Measurements from ENCODE around the gene UNC80.

The UNC80 gene

DNA sequence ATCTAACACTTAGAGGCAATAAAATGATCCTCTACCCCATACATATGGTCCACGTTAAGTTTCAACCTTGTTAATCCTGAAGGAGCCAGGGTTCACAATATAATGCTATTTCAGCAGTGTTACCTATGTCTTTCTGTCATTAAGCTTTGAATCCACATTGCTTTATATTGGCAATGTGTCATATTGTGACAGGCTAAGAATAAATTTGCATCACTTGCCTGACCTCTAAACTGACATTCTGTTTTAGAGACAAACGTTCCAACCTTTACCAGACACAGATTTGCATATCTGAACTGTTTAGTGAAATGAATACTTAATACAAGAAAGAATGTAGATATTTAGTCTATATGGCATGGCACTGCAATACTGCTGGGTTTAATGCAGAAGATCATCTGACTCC lies 98.4 kb downstream of the UNC80 start:
- H3K27ac ChIP-seq (ENCODE audit: low read depth, low read length), result no peak overlapping the region

DNA sequence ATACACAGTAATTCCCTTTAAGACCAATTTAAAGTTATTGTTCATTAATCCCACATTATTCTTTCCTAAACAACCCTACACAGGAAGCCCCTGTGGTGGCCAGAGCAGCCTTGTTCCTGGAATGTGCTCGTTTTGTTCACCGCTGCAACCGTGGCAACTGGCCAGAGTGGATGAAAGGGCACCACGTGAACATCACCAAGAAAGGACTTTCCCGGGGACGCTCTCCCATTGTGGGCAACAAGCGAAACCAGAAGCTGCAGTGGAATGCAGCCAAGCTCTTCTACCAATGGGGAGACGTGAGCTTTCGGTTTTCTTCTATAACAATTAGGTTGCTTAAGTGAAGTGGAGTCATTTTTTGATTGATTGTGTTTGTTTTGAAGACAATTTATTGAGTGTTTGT lies 101.0 kb downstream of the UNC80 start:
- Histone ChIP-seq H3K36me3 (ENCODE audit: insufficient read depth, low read length) (no peaks in the 10 kb centered on the region), H3K9me3 (ENCODE audit: low read length) (no peaks in the 10 kb centered on the region), H3K27me3 (ENCODE audit: control insufficient read depth in 1 of 2, insufficient read depth in 2 of 2, low read length in 2 of 2) (no peaks in the 10 kb centered on the region), H3K9ac (ENCODE audit: low read length) (no peak overlapping the region), H3K4me1 (ENCODE audit: insufficient read depth, low read length) (no peaks in the 10 kb centered on the region), H3K27ac (ENCODE audit: low read depth, low read length) (no peak overlapping the region), H3K4me3 (ENCODE audit: low read depth in 1 of 2, low read length in 2 of 2) (no peak overlapping the region)

More for the DNA sequence above, 98.4 kb downstream of the UNC80 start:
- H3K9me3 ChIP-seq (ENCODE audit: low read length), result no peaks in the 10 kb centered on the region
- H3K27me3 ChIP-seq (ENCODE audit: control insufficient read depth in 1 of 2, insufficient read depth in 2 of 2, low read length in 2 of 2), result no peaks in the 10 kb centered on the region
- H3K9ac ChIP-seq (ENCODE audit: low read length), result no peak overlapping the region
- no peaks in the 10 kb centered on the region for H3K4me1 ChIP-seq (ENCODE audit: insufficient read depth, low read length)
- no peak overlapping the region for H3K4me3 ChIP-seq (ENCODE audit: low read depth in 1 of 2, low read length in 2 of 2)
- no peaks in the 10 kb centered on the region for H3K36me3 ChIP-seq (ENCODE audit: insufficient read depth, low read length)

DNA sequence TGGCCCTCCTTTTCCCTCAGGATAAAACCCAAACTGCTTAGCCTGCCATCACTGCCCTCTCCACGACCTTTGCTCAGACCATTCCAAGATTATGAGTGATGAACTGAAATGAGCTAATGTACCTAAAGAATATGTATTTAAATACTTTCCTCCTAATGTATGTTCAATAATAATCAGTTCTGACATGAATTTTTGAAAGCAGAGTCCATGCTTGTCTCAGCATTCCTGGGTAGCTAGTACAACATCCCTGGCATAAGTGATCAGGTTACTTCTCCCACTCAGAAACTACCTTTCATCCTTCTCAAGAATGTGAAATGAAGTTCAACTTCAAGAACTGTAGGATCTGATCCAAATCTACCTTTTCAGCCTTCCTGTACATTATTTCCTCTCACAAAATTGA lies 103.6 kb downstream of the UNC80 start:
- H3K9me3 ChIP-seq (ENCODE audit: low read length), result no peaks in the 10 kb centered on the region
- H3K27ac ChIP-seq (ENCODE audit: low read depth, low read length), result no peak overlapping the region
- H3K9ac ChIP-seq (ENCODE audit: low read length), result no peak overlapping the region
- no peak overlapping the region for H3K4me3 ChIP-seq (ENCODE audit: low read depth in 1 of 2, low read length in 2 of 2)
- no peaks in the 10 kb centered on the region for H3K4me1 ChIP-seq (ENCODE audit: insufficient read depth, low read length)
- no peaks in the 10 kb centered on the region for H3K36me3 ChIP-seq (ENCODE audit: insufficient read depth, low read length)
- no peaks in the 10 kb centered on the region for H3K27me3 ChIP-seq (ENCODE audit: control insufficient read depth in 1 of 2, insufficient read depth in 2 of 2, low read length in 2 of 2)

DNA sequence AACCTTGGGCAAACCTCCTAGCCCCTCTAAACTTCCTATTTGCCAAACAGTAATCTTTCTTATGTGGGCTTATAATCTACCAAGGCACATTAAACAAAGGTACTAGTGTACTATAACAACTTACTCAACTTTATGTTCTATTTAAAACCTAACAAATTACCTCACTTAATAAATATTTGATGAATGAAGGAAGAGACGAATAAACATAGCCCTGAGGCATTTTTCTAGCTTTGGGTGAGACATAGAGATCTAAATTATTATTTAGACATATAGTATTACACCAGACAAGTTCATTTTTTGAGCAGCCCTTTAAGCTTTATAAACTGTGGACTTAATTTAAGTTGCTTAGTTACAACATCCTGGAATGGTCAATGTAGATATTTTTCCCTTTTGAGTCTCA lies 104.6 kb downstream of the UNC80 start:
- Histone ChIP-seq H3K27me3 (ENCODE audit: control insufficient read depth in 1 of 2, insufficient read depth in 2 of 2, low read length in 2 of 2) (no peaks in the 10 kb centered on the region), H3K4me3 (ENCODE audit: low read depth in 1 of 2, low read length in 2 of 2) (no peak overlapping the region), H3K4me1 (ENCODE audit: insufficient read depth, low read length) (no peaks in the 10 kb centered on the region), H3K27ac (ENCODE audit: low read depth, low read length) (no peak overlapping the region), H3K36me3 (ENCODE audit: insufficient read depth, low read length) (no peaks in the 10 kb centered on the region), H3K9me3 (ENCODE audit: low read length) (no peaks in the 10 kb centered on the region), H3K9ac (ENCODE audit: low read length) (no peak overlapping the region)

DNA sequence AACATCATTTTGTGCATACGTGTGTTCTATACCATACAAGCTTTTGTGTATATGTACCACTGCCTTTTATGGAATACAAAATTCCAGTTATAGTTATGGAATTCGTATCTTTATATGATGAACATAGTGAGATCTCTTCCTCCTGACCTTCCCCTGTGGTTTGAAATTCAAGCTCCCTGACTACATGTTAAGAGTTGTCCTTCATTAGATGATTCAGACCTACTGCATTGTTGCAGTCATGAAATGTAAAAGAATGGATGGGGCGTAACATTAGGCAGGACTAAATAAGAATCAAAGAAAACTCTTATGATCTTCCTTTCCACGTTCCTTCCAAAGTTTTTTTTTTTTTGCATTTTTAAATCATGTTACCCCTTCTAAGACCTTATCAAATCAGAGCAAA lies 107.1 kb downstream of the UNC80 start:
- Histone ChIP-seq H3K4me1 (ENCODE audit: insufficient read depth, low read length) (no peaks in the 10 kb centered on the region), H3K27ac (ENCODE audit: low read depth, low read length) (no peak overlapping the region), H3K27me3 (ENCODE audit: control insufficient read depth in 1 of 2, insufficient read depth in 2 of 2, low read length in 2 of 2) (no peaks in the 10 kb centered on the region), H3K36me3 (ENCODE audit: insufficient read depth, low read length) (no peaks in the 10 kb centered on the region), H3K9me3 (ENCODE audit: low read length) (no peaks in the 10 kb centered on the region), H3K4me3 (ENCODE audit: low read depth in 1 of 2, low read length in 2 of 2) (no peak overlapping the region), H3K9ac (ENCODE audit: low read length) (no peak overlapping the region)

DNA sequence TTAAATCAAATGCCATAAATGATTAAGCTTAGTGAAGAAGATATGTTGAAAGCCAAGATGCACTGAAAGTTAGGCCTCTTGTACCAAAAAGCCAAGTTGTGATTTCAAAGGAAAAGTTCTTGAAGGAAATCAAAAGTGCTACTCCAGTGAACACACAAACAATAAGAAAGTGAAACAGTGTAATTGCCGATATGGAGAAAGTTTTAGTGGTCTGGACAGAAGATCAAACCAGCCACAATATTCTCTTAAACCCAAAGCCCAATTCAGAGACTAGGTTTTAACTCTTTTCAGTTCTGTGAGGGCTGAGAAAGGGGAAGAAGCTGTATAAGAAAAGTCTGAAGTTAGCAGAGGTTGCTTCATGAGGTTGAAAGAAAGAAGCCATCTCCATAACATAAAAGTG lies 129.0 kb downstream of the UNC80 start:
- Histone ChIP-seq H3K9ac (ENCODE audit: low read length) (no peak overlapping the region), H3K27me3 (ENCODE audit: control insufficient read depth in 1 of 2, insufficient read depth in 2 of 2, low read length in 2 of 2) (no peaks in the 10 kb centered on the region), H3K4me3 (ENCODE audit: low read depth in 1 of 2, low read length in 2 of 2) (no peak overlapping the region), H3K4me1 (ENCODE audit: insufficient read depth, low read length) (no peaks in the 10 kb centered on the region), H3K36me3 (ENCODE audit: insufficient read depth, low read length) (no peaks in the 10 kb centered on the region), H3K27ac (ENCODE audit: low read depth, low read length) (no peak overlapping the region), H3K9me3 (ENCODE audit: low read length) (peaks cover 3% of the 10 kb centered on the region)

DNA sequence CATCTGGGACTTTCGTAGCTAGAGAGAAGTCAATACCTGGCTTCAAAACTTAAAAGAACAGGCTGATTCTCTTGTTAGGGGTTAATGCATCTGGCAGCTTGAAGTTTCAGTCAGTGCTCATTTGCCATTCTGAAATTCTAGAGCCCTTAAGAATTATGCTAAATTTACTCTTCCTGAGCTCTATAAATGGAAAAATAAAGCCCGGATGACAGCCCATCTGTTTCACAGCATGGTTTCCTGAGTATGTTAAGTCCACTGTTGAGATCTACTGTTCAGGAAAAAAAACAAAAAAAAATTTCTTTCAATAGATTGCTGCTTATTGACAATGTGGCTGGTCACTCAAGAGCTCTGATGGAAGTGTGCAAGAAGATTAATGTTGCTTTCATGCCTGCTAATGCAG lies 129.5 kb downstream of the UNC80 start:
- no peaks in the 10 kb centered on the region for H3K27me3 ChIP-seq (ENCODE audit: control insufficient read depth in 1 of 2, insufficient read depth in 2 of 2, low read length in 2 of 2)
- no peaks in the 10 kb centered on the region for H3K36me3 ChIP-seq (ENCODE audit: insufficient read depth, low read length)
- peaks cover 3% of the 10 kb centered on the region for H3K9me3 ChIP-seq (ENCODE audit: low read length)
- H3K4me1 ChIP-seq (ENCODE audit: insufficient read depth, low read length), result no peaks in the 10 kb centered on the region
- no peak overlapping the region for H3K9ac ChIP-seq (ENCODE audit: low read length)
- no peak overlapping the region for H3K27ac ChIP-seq (ENCODE audit: low read depth, low read length)
- no peak overlapping the region for H3K4me3 ChIP-seq (ENCODE audit: low read depth in 1 of 2, low read length in 2 of 2)

DNA sequence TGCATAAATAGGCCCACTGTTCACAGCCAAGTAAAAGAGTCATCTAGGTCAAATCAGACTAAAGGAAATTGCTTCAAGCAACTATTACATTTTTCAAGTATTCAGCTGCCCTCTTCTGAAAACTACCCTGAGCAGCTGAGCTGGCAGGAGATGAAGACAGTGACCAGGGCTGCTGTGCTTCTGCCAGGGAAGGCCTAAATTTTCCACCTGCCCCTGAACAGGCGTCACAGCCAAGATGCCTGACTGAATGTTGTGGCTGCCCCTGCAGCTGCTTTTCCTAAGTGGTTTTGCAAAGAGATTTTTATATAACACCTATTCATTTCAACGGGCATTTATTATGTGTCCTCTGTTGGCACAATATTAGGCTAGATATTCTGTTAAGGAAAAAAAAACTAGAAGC lies 134.1 kb downstream of the UNC80 start:
- no peaks in the 10 kb centered on the region for H3K36me3 ChIP-seq (ENCODE audit: insufficient read depth, low read length)
- H3K27me3 ChIP-seq (ENCODE audit: control insufficient read depth in 1 of 2, insufficient read depth in 2 of 2, low read length in 2 of 2), result no peaks in the 10 kb centered on the region
- H3K27ac ChIP-seq (ENCODE audit: low read depth, low read length), result no peak overlapping the region
- H3K4me3 ChIP-seq (ENCODE audit: low read depth in 1 of 2, low read length in 2 of 2), result no peak overlapping the region
- H3K9ac ChIP-seq (ENCODE audit: low read length), result no peak overlapping the region
- no peaks in the 10 kb centered on the region for H3K4me1 ChIP-seq (ENCODE audit: insufficient read depth, low read length)
- peaks cover 3% of the 10 kb centered on the region for H3K9me3 ChIP-seq (ENCODE audit: low read length)

DNA sequence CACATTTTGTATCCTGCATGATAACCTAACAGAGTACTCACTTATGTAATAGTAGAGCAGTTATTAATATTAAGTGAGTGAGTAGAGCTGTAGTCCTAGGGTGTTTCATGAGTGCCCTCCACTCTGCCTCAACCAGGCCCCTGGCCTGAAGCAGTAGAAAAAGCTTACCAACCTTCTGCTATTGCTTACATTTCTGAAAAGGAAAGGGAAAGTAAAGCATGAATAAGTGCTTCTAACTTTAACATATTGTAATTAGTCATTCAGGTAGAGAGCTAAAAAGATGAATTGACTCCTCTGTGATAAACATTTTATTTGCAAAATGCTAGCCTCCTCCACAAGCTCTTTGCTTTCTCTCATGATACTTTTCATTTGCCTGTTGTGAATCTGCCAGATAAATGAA lies 136.1 kb downstream of the UNC80 start:
- H3K27me3 ChIP-seq (ENCODE audit: control insufficient read depth in 1 of 2, insufficient read depth in 2 of 2, low read length in 2 of 2), result no peaks in the 10 kb centered on the region
- no peak overlapping the region for H3K4me3 ChIP-seq (ENCODE audit: low read depth in 1 of 2, low read length in 2 of 2)
- peaks cover 3% of the 10 kb centered on the region for H3K9me3 ChIP-seq (ENCODE audit: low read length)
- H3K27ac ChIP-seq (ENCODE audit: low read depth, low read length), result no peak overlapping the region
- no peaks in the 10 kb centered on the region for H3K36me3 ChIP-seq (ENCODE audit: insufficient read depth, low read length)
- H3K4me1 ChIP-seq (ENCODE audit: insufficient read depth, low read length), result no peaks in the 10 kb centered on the region
- no peak overlapping the region for H3K9ac ChIP-seq (ENCODE audit: low read length)

DNA sequence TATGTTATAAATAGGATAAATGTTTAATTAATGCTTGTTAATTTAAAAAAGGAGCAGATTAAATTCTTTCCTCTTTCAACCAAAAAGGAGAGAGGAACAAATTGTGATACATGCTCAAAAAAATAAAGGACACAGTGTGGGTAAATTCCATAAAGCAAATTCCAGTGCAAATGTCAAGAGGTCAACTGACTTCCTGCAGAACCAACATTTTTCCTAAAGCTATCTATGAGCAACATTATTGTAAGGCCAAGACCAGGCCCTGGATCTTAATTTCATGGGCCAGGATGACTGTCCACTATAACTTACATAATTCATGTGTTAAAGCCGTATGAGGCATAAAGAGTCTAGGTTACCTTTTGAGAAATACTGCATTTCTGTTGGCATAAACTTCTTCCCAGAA lies 136.9 kb downstream of the UNC80 start:
- no peak overlapping the region for H3K9ac ChIP-seq (ENCODE audit: low read length)
- H3K9me3 ChIP-seq (ENCODE audit: low read length), result peaks cover 3% of the 10 kb centered on the region
- no peaks in the 10 kb centered on the region for H3K27me3 ChIP-seq (ENCODE audit: control insufficient read depth in 1 of 2, insufficient read depth in 2 of 2, low read length in 2 of 2)
- H3K27ac ChIP-seq (ENCODE audit: low read depth, low read length), result no peak overlapping the region
- H3K4me1 ChIP-seq (ENCODE audit: insufficient read depth, low read length), result no peaks in the 10 kb centered on the region
- H3K36me3 ChIP-seq (ENCODE audit: insufficient read depth, low read length), result no peaks in the 10 kb centered on the region
- no peak overlapping the region for H3K4me3 ChIP-seq (ENCODE audit: low read depth in 1 of 2, low read length in 2 of 2)

DNA sequence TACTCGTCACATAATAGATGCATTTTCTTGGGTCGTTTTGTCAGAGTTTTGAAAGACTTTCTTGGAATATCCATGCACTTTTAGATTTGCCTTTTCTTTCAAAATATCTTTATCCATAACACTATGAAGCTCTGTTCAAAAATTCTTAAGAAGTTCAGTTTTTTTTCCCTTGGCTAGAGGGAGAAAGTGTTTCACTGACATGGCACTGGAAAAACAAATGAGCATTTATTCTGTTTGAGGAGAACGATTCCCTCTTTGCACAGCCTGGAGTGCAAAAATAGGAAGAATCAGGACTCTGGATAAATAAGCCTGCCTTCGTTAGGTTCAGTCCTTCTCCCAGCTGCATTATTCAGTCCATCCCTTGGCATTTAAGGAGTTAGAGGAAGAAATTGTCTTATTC lies 139.9 kb downstream of the UNC80 start:
- Histone ChIP-seq H3K4me3 (ENCODE audit: low read depth in 1 of 2, low read length in 2 of 2) (no peak overlapping the region), H3K4me1 (ENCODE audit: insufficient read depth, low read length) (no peaks in the 10 kb centered on the region), H3K36me3 (ENCODE audit: insufficient read depth, low read length) (no peaks in the 10 kb centered on the region), H3K9me3 (ENCODE audit: low read length) (no peaks in the 10 kb centered on the region), H3K9ac (ENCODE audit: low read length) (no peak overlapping the region), H3K27ac (ENCODE audit: low read depth, low read length) (no peak overlapping the region), H3K27me3 (ENCODE audit: control insufficient read depth in 1 of 2, insufficient read depth in 2 of 2, low read length in 2 of 2) (no peaks in the 10 kb centered on the region)

DNA sequence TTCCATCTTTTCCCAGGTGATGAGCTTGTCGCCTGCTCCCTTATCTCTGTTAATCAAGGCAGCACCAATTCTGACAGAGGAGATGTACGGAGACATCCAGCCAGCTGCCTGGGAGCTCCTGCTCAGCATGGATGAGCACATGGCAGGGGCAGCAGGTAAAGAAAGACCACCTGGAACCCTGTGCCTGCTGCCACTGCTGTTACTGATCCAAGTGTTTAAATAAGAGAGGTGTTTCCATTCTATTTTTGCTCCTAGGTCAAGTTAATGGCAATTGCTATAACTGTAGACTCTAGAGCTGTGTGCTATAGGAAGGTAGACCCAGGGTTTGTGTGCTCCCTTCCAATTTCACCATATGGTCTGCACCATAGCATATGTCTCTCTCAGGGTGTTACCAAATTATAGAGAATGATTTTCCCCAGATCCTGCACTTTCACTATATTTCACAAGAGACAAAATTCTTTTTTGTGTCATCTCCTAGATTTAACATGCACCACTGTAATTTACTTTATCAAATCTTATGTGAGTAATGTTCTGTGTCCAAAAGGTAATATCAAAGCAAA lies 142.2 kb downstream of the UNC80 start:
- Histone ChIP-seq H3K9me3 (ENCODE audit: low read length) (no peaks in the 10 kb centered on the region), H3K4me1 (ENCODE audit: insufficient read depth, low read length) (no peaks in the 10 kb centered on the region), H3K4me3 (ENCODE audit: low read depth in 1 of 2, low read length in 2 of 2) (no peak overlapping the region), H3K9ac (ENCODE audit: low read length) (no peak overlapping the region), H3K27ac (ENCODE audit: low read depth, low read length) (no peak overlapping the region), H3K27me3 (ENCODE audit: control insufficient read depth in 1 of 2, insufficient read depth in 2 of 2, low read length in 2 of 2) (no peaks in the 10 kb centered on the region), H3K36me3 (ENCODE audit: insufficient read depth, low read length) (no peaks in the 10 kb centered on the region)

Measured in muscle layer of colon (tissue), 2 donors.